ENCODE results near the gene PCGF5. TPM values are rescaled to one million over a fixed set of nuclear protein-coding genes. Genes with fewer than 3 reads are reported as not detected.
A peak's percentile ranks its signal among the peaks of the same experiment; 100 is the strongest.

The PCGF5 gene
- total and polyA plus RNA-seq, 8 donors, result 12.7 to 23.2 (median 15.9) TPM

- Histone ChIP-seq H3K27me3 (no peaks in the 10 kb centered on the region), H3K9me3 (no peaks in the 10 kb centered on the region), H3K4me3 (no peak overlapping the region), H3K4me1 (no peaks in the 10 kb centered on the region), H3K27ac (no peak overlapping the region), H3K36me3 (no peaks in the 10 kb centered on the region)
- ATAC-seq, result no peak
- 80 to 92% methylated on average over 1 of the region's 1 CpG for WGBS, 2 donors
- TF ChIP-seq CTCF (IDR thresholded peaks at IDR 0.05), result no peak
- no peak for FAIRE-seq
- DNase-seq, result no peak
- intact Hi-C loops (cut with DNase I), result loop anchor here in 1 of 3 donors (10.0 kb wide), 1 partner anchor 325 kb away; no protein-coding TSS in a partner anchor
Observed at GRCh38 chr10:91239789-91240188, 19.3 kb downstream of the PCGF5 start.

- 88 to 89% methylated on average over 2 of the region's 2 CpGs for WGBS, 2 donors
- ATAC-seq (no peak), FAIRE-seq (no peak), DNase-seq (no peak)
- intact Hi-C loops (cut with DNase I), result loop anchor here in 1 of 3 donors (10.0 kb wide), 1 partner anchor 328 kb away; no protein-coding TSS in a partner anchor
- no peaks in the 10 kb centered on the region for H3K9me3 ChIP-seq
- no peak overlapping the region for H3K27ac ChIP-seq
- no peak for TF ChIP-seq CTCF (IDR thresholded peaks at IDR 0.05)
- H3K36me3 ChIP-seq, result no peaks in the 10 kb centered on the region
- H3K4me3 ChIP-seq, result no peak overlapping the region
- peaks cover 0 to 5% (median 0%) of the 10 kb centered on the region in 3 donors for H3K4me1 ChIP-seq
- H3K27me3 ChIP-seq, result no peaks in the 10 kb centered on the region
Observed at GRCh38 chr10:91242940-91243339, 22.5 kb downstream of the PCGF5 start.

GRCh38 chr10:91247360-91248111, 27.1 kb downstream of the PCGF5 start:
- H3K4me1 ChIP-seq, result peaks cover 0 to 5% (median 0%) of the 10 kb centered on the region in 3 donors
- H3K4me3 ChIP-seq, result no peak overlapping the region
- TF ChIP-seq CTCF (IDR thresholded peaks at IDR 0.05), result no peak
- H3K9me3 ChIP-seq, result no peaks in the 10 kb centered on the region
- FAIRE-seq (no peak), DNase-seq (no peak), ATAC-seq (peak in 1 of 4 donors; percentile 40)
- no peaks in the 10 kb centered on the region for H3K27me3 ChIP-seq
- no peak overlapping the region for H3K27ac ChIP-seq
- intact Hi-C loops (cut with DNase I), result loop anchor here in 1 of 3 donors (10.0 kb wide), 1 partner anchor 333 kb away; no protein-coding TSS in a partner anchor
- H3K36me3 ChIP-seq, result peaks cover 0 to 4% (median 0%) of the 10 kb centered on the region in 3 donors
- WGBS, 2 donors, result 75 to 77% methylated on average over 1 of the region's 1 CpG

- Histone ChIP-seq H3K9me3 (no peaks in the 10 kb centered on the region), H3K4me1 (peaks cover 0 to 5% (median 0%) of the 10 kb centered on the region in 3 donors), H3K27me3 (no peaks in the 10 kb centered on the region), H3K27ac (no peak overlapping the region), H3K36me3 (peaks cover 0 to 13% (median 0%) of the 10 kb centered on the region in 3 donors), H3K4me3 (no peak overlapping the region)
- WGBS, 2 donors, result 54 to 58% methylated on average over 3 of the region's 3 CpGs
- no peak for TF ChIP-seq CTCF (IDR thresholded peaks at IDR 0.05)
- DNase-seq (no peak), ATAC-seq (no peak), FAIRE-seq (no peak)
- intact Hi-C loops (cut with DNase I), result loop anchor here in 2 of 3 donors (10.0 kb wide), 2 partner anchors 245 to 335 kb away; no protein-coding TSS in a partner anchor
Observed at GRCh38 chr10:91249700-91250099, 29.2 kb downstream of the PCGF5 start.

- H3K27ac ChIP-seq, result no peak overlapping the region
- DNase-seq, result no peak
- no peaks in the 10 kb centered on the region for H3K27me3 ChIP-seq
- no peaks in the 10 kb centered on the region for H3K9me3 ChIP-seq
- peaks cover 0 to 5% (median 0%) of the 10 kb centered on the region in 3 donors for H3K4me1 ChIP-seq
- H3K4me3 ChIP-seq, result no peak overlapping the region
- no peak for FAIRE-seq
- intact Hi-C loops (cut with DNase I), result loop anchor here in 2 of 3 donors (10.0 kb wide), 1 partner anchor 246 kb away; no protein-coding TSS in a partner anchor
- TF ChIP-seq CTCF (IDR thresholded peaks at IDR 0.05), result no peak
- peaks cover 0 to 13% (median 0%) of the 10 kb centered on the region in 3 donors for H3K36me3 ChIP-seq
- 62 to 67% methylated on average over 1 of the region's 1 CpG for whole genome bisulfite sequencing, 2 donors
- no peak for ATAC-seq
Observed at GRCh38 chr10:91250341-91250740, 29.9 kb downstream of the PCGF5 start.
